Cardiac muscle cell (in vitro differentiated cells and primary cell): Measurements from ENCODE around the gene FAM124A. TPM values are rescaled to one million over a fixed set of nuclear protein-coding genes. Genes with fewer than 3 reads are reported as not detected.

ENCODE experiments used
- DNase-seq, 2 donors: peaks; one replicate each; pipeline versions ENCODE4 v3.0.0 to v3.0.0-alpha.2; 2010 to 2017; ENCODE audit warnings: low read depth in 1 of 2, low spot score in 1 of 2
- H3K27ac ChIP-seq: fragments of 200-600 bp; sonication (generic); 2 replicates; pipeline ENCODE4 v1.5.1; 2016
- H3K27me3 ChIP-seq: fragments of 200-600 bp; sonication (generic); 2 replicates; pipeline ENCODE4 v1.6.0; 2016; ENCODE audit warnings: control low read depth
- H3K36me3 ChIP-seq: fragments of 200-600 bp; sonication (generic); 2 replicates; pipeline ENCODE4 v1.5.1; 2016; ENCODE audit warnings: control low read depth
- H3K4me1 ChIP-seq: fragments of 200-600 bp; sonication (generic); 2 replicates; pipeline ENCODE4 v1.8.1; 2017; ENCODE audit warnings: low read depth, mild to moderate bottlenecking, mixed run types
- H3K4me3 ChIP-seq: fragments of 200-600 bp; sonication (generic); 2 replicates; pipeline ENCODE4 v1.5.1; 2016; ENCODE audit warnings: mild to moderate bottlenecking
- H3K9me3 ChIP-seq: fragments of 200-600 bp; sonication (generic); 2 replicates; pipeline ENCODE4 v1.5.1; 2017; ENCODE audit warnings: low read depth, mild to moderate bottlenecking, control low read depth
- CTCF ChIP-seq: IDR thresholded peaks from 2 replicates; pipeline ENCODE4 v1.5.1; 2012; ENCODE audit warnings: low read depth, mild to moderate bottlenecking, low read length
- polyA plus RNA-seq: library from polyadenylated mRNA; unstranded; fragments of >200 nt; fragmentation: Nextera tagmentation; extraction: Ambion mirVana; gene quantifications from 2 replicates; pipeline ENCODE4 v1.2.1, GENCODE V29; 2016
- total RNA-seq: library from RNA; depleted of rRNA; stranded (reverse); fragments of >200 nt; gene quantifications from 2 replicates; pipeline ENCODE4 v1.2.3, GENCODE V29; 2016

The FAM124A gene
- total and polyA plus RNA-seq, 2 experiments from 2014 or later, result 0.16 to 0.18 TPM

- Histone ChIP-seq H3K9me3 (no peaks in the 10 kb centered on the region), H3K4me3 (no peak overlapping the region), H3K27ac (no peak overlapping the region), H3K36me3 (no peaks in the 10 kb centered on the region), H3K27me3 (no peaks in the 10 kb centered on the region), H3K4me1 (no peaks in the 10 kb centered on the region)
- DNase-seq, result no peak
- no peak for TF ChIP-seq CTCF
Measured at GRCh38 chr13:51193387-51193786, 28.8 kb upstream of the FAM124A start.

GRCh38 chr13:51194942-51195341 lies 27.3 kb upstream of the FAM124A start:
- TF ChIP-seq CTCF, result no peak
- Histone ChIP-seq H3K9me3 (no peaks in the 10 kb centered on the region), H3K27me3 (no peaks in the 10 kb centered on the region), H3K4me1 (no peaks in the 10 kb centered on the region), H3K4me3 (no peak overlapping the region), H3K36me3 (no peaks in the 10 kb centered on the region), H3K27ac (no peak overlapping the region)
- DNase-seq, result no peak

GRCh38 chr13:51201886-51202285 lies 20.3 kb upstream of the FAM124A start:
- no peaks in the 10 kb centered on the region for H3K4me1 ChIP-seq
- no peak for TF ChIP-seq CTCF
- no peaks in the 10 kb centered on the region for H3K27me3 ChIP-seq
- H3K4me3 ChIP-seq, result no peak overlapping the region
- no peak for DNase-seq
- no peaks in the 10 kb centered on the region for H3K36me3 ChIP-seq
- H3K27ac ChIP-seq, result no peak overlapping the region
- H3K9me3 ChIP-seq, result no peaks in the 10 kb centered on the region

GRCh38 chr13:51202477-51203046 lies 19.6 kb upstream of the FAM124A start:
- H3K4me3 ChIP-seq, result no peak overlapping the region
- TF ChIP-seq CTCF, result no peak

GRCh38 chr13:51206584-51206983 lies 15.6 kb upstream of the FAM124A start:
- H3K27me3 ChIP-seq, result no peaks in the 10 kb centered on the region
- TF ChIP-seq CTCF, result no peak

More at GRCh38 chr13:51202477-51203046, 19.6 kb upstream of the FAM124A start:
- no peaks in the 10 kb centered on the region for H3K36me3 ChIP-seq
- H3K9me3 ChIP-seq, result no peaks in the 10 kb centered on the region
- H3K27ac ChIP-seq, result no peak overlapping the region
- DNase-seq, result no peak
- H3K4me1 ChIP-seq, result no peaks in the 10 kb centered on the region
- no peaks in the 10 kb centered on the region for H3K27me3 ChIP-seq

GRCh38 chr13:51207881-51208280 lies 14.3 kb upstream of the FAM124A start:
- Histone ChIP-seq H3K4me1 (no peaks in the 10 kb centered on the region), H3K9me3 (no peaks in the 10 kb centered on the region), H3K4me3 (no peak overlapping the region), H3K36me3 (no peaks in the 10 kb centered on the region), H3K27ac (no peak overlapping the region), H3K27me3 (no peaks in the 10 kb centered on the region)
- TF ChIP-seq CTCF, result no peak
- no peak for DNase-seq

More at GRCh38 chr13:51206584-51206983, 15.6 kb upstream of the FAM124A start:
- H3K4me3 ChIP-seq, result no peak overlapping the region
- no peaks in the 10 kb centered on the region for H3K9me3 ChIP-seq
- no peak overlapping the region for H3K27ac ChIP-seq
- no peaks in the 10 kb centered on the region for H3K36me3 ChIP-seq
- no peaks in the 10 kb centered on the region for H3K4me1 ChIP-seq
- no peak for DNase-seq
